GM19023 (cell line): ENCODE data around the gene EIF2B2.

Experiments used
- ATAC-seq: cut with Tn5 transposase; IDR thresholded peaks from one replicate; pipeline ENCODE4 v1.9.1; 2021; ENCODE audit warnings: mild to moderate bottlenecking, moderate library complexity; ENCODE audit not compliant: unreplicated experiment

The EIF2B2 gene

DNA sequence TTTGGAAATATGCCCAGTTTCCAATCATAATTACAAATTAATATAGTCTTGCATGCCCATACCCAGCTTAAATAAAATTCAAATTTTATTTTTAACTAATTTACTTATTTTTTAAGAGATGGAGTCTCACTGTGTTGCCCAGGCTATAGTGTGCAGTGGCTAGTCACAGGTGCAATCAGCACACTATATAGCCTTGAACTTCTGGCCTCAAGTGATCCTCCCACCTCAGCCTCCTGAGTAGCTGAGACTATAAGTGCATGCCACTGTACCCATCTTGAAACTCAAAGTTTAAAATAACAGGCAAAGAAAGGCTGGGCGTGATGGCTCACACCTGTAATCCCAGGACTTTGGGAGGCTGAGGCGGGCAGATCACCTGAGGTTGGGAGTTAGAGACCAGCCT, 38.2 kb downstream of the EIF2B2 start:
- ATAC-seq = no peak

DNA sequence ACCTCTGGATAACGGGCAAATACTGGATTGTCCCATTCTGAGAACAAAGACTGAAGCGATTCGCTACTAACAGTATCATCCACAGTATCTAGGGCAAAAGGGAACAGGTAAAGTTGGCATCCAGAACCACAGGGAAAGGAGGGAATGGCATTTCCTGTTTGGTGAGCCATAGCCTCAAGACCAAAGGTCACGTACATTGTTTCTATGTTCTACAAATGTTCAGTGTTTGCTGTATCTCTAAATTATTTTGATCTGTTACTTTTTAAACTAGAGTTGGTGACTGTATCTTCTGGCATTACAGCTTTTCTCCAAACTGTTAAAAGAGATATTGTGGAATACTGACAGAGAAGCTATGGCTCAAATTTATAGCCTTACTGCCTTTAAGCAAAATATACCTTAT, 38.9 kb downstream of the EIF2B2 start:
- ATAC-seq = no peak

DNA sequence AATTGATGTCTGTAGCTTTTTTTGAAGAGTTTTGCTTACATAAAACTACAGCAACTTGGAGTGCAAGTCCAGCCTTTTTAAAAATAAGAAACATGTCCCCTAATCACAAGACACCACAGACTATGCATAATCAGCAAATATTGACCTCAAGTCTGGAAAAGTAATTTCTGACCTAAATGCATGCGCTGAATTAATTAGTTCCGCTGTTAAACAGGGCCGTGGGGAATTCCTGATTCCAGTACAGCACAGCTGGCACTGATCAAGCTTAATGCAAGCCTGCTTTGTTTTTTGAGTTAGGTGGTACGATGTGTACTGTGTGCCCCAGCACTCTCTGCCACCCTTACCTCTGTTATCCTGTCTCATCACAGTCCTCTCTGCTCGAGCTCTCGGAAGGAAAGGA, 39.3 kb downstream of the EIF2B2 start:
- ATAC-seq = no peak

DNA sequence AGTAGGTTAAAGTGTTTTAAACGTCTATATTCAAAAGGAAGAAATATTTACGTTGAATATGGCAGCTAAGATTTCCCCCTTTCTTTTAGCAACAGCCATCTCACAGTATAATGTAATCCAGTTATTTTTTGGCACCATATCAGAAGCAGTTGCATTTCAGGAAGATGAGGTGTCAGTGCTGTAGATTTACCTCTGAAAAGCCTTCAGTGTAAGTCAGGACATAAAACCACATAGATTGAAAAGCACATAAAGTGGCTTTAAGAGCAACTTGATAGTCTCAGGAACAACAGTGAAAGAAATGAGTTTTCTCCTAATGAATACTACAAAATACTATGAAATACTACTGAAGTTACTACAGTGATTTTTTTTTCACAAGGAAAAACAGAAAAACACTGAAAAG, 41.6 kb downstream of the EIF2B2 start:
- ATAC-seq = no peak

DNA sequence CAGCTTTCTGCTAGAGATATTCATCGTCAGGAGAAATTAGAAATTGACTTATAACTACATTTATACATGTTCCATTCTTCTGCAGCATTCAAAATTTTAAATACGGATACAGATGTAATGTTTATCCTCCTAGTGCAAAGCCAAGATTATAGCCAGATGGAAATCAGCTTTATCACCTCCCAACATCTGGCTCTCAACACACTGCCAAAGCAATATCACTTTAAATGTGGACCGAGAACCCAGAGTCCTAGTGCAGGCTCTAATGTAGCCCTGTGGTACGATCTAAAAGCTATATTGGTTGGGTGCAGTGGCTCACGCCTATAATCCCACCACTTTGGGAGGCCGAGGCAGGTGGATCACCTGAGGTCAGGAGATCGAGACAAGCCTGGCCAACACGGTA, 42.0 kb downstream of the EIF2B2 start:
- ATAC-seq = no peak

DNA sequence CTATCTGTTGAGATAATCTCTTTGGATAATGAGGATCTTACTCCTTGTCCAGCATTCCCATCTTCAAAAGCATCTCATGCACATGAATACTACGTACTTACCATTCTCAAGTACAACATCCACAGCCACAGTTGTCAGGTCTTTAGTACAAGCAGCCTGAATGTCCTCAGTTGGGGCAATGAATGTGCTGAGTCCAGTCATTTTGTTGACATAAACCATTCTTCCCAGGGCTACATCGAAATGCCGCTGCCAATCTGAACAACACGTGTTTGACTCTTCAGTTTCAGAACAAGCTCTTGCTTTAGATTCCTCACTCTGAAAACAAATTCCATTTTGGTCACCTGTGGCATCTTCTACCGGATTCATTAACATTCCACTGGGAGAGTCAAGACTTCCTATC, 43.6 kb downstream of the EIF2B2 start:
- no peak for ATAC-seq

DNA sequence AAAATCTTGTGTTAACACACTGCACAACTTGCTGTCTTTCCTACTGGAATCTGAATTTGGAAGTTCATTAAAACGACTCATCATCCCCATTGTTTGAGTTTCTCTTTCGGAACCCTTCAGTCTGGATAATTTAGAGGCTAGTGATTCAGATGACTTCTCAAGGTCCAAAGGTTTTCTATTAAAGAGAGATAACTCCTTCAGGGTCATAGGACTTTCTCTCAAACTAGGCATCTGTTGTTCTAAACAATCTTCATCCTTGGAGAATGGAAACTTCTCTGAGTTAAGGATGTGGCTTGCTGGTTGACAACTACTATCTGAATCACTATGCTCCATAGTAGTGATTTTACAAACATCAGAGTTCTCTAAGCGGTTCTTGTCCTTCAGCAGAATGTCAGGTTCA, 44.2 kb downstream of the EIF2B2 start:
- no peak for ATAC-seq

DNA sequence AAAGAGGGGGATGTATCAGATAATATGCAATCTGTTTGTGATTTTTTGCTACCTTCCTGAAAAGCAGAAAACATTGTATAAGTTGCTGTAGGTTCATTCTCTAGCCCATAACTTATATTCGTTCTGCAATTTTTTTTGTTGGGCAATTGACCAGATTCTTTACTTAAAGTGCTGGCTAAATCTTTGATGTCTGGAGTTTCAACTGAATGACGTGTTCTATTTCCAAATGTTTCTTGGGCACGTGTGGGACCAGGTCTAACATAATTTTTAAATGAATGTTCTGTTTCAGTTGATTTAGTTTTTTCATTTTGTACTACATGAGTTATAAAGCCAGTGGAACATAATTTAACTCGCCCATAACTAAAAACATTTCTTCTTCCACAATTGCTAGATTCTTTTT, 44.8 kb downstream of the EIF2B2 start:
- no peak for ATAC-seq

DNA sequence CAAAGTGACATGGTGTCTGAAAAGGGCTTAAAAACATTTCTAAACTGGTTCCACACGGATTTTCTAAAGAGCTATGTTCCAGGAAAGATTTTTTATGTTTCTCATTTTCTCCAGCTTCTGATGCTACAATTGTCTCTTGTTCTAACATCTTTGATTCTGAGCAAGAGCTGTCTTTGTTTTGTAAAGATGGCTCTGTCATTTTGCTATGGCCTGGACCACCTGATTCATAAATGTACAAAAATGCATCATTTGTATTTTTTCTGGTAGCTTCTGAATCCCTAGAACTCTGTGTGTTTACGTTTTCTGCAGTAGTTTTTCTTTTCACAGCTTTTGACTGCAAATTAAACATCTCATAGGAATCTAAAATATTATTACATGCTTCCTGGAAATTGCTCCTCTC, 45.4 kb downstream of the EIF2B2 start:
- ATAC-seq = no peak

DNA sequence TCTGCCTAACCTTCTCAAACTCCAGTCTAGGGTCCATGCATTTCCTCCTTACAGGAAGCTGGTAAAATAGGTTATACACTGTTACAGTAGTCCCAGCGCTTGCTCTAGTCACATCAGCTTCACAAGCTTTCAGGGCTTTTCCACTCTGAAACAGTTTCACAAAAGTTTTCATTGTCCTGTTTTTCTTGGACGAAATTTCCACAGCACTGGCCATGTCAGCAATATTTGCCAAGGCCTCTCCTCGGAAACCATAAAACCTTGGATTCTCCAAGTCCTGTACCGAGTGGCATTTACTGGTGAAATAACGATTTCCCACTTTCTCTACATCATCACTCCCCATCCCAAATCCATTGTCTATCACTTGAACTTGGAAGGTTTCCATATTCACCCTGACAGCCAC, 46.4 kb downstream of the EIF2B2 start:
- ATAC-seq = no peak

DNA sequence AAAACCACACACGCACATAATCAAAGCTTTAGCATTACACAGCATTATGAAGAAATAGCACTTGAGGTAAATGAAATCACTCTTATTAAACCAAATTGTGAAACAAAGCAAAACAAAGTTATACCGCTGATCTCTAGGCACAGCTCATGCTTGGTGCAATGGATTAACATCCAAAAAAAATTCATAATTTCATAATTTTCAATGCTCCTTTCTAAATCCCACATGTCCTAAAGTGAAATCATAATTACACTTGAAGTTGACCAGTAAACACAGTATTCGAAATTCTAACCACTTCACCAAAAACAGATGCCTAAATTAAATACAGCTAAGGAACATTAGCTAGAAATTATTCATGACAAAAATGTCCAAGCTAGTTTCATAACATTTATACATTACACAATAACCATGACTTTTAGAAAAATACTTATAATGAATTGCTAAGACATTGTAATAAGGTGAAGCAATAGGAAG, 47.0 kb downstream of the EIF2B2 start:
- ATAC-seq = no peak

DNA sequence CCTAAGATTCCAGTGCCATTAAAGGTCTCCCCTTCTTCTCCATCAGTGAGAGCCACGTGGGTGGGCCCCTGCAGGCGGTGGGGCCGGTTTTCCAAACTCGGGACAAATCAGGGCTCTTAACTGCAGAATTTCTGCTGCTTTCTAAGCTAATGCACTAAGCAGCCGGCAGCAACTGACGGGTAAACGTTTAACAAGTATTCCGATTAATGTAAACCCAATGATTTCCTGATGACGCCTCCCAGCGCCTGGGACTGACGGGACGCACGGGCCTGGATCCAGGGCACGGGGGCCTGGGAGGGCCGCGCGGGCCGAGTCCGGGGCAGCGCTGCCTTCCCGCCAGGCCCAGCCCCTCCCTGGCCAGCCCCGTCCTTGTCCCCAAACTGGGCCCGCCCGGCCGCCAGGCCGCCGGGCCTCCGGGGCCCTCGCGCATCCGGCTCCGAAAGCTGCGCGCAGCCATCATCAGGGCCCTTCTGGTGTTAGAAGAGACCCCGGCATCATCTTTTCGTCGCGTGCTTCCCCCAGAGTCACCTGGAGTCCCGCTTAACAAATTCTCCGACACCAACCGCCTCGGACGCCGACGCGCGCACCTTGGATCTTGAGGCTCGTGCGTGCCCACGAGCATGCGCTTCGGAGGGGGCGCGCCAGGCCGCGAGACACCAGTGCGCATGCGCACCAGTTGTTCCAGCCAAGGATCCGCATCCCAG, 48.3 kb downstream of the EIF2B2 start, which contains the start of gene MLH3:
Gene MLH3, minus strand, starts transcription at position 616 of the 704 bp plus-strand sequence. CDS start 1,812 bp downstream, outside the sequence.
- ATAC-seq = peak; percentile 80

DNA sequence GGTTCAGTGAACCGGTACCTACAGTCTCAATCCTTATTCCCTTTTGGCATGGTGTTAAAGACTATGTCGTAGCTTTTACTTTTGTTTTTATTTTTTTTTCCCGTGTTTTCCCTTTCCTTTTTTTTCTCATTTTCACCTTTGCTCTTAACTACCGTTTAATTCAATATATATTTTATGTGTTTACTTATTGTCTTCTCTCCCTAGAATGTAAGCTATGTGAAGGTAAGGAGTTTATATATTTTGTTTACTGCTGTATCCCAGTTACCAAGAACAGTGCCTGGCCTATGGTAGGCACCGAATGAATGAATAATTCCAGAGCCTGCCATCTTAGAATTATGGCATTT, 48.8 kb downstream of the EIF2B2 start:
- no peak for ATAC-seq

DNA sequence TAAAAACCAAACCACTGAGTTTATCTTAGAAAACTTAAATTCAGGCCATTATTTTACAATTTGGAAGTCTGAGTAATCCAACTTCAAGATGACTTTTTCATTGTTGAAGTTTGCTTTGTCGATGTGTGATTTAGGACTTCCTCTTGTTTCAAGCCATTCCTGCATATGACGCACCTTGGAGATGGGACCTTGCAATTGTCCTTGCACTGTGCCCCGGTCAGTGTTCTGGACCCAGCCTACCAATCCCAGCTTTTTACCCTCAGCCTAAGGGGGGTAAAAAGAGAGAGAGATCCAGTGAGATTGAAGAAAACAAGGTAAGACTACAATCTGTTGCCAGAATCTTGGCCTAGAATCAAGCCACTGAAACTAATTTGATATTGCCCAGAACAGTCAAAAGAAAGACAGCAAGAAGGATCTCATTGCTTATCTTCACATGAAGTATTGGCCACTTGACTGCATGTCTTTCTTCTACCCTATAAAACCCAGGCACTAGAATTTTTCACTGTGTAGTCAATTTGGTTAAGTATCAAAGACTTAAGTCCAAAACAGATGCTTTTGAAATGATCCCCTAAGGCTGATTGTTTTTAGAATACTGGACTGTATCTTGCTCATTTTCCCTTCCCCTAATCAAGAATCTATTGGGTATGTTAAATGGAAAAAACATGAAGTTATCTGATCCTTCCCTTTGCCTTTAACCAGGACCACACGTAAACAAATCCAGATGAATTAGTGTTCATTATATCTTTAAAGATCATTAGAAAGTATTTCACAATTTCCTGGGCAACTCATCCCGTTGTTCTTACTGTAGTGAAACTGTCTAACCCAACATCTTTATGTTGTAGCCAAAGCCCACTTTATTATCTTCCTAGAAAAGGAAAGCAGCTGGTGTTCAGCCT, 50.9 kb downstream of the EIF2B2 start:
- no peak for ATAC-seq

DNA sequence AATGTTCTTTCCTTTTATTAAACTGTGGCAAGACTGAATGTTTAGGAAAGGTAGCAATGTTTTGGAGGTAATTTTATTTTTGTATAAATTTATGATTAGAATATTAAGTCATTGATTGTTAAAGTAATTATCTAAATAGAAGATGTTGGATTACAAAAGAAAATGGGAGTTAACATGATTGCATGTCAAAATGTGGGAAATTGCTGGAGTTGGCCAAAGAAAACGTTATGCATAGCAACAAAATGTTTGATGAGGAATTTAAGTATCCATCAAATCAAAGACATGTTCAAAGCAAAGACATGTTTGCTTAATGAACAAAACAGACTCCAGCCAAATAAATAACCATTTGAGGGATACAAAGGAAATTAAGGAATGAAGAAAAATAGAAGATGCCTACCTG, 51.7 kb downstream of the EIF2B2 start:
- ATAC-seq = no peak

DNA sequence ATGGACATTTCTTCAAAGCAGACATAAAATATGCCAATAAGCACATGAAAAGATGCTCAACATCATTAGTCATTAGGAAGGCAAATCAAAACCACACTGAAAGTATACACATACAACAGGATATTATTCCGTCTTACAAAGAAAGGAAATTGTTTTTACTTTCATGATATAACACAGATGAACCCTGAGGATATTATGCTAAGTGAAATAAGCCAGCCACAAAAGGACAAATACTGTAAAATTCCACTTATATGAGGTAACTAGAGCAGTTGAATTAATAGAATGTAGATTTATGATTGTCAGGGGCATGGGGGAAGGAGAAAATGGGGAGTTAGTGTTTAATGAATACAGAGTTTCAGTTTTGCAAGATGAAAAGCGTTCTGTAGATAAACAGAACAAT, 56.9 kb downstream of the EIF2B2 start:
- ATAC-seq = no peak

DNA sequence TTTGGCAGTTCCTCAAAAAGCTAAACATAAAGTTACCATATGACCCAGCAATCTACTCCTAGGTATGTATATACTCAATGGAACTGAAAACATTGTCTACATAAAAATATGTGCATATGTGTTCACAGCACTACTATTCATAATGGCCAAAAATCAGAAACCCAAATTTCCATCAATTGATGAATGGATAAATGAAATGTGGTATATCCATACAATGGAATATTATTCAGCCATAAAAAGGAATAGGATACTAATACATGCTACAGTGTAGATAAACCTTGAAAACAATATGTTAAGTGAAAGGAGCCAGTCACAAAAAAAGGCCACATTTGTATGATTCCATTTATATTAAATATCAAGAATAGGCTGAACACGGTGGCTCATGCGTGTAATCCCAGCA, 57.7 kb downstream of the EIF2B2 start:
- ATAC-seq = no peak
